HG03139 (cell line): Measurements from ENCODE around the gene ADI1.
"Not testable (repeated sequence)": the region's sequence is repeated elsewhere in the genome, so short reads cannot be mapped to it uniquely, and the experiment has no call there.

ENCODE experiments used
- ATAC-seq: cut with Tn5 transposase; IDR thresholded peaks from one replicate; pipeline ENCODE4 v1.9.1; 2021; ENCODE audit not compliant: unreplicated experiment

The ADI1 gene

GRCh38 chr2:3464401-3465005 lies 54.8 kb downstream of the ADI1 start:
- ATAC-seq, result no peak

- ATAC-seq, result no peak
Measured at GRCh38 chr2:3463944-3464343, 55.4 kb downstream of the ADI1 start.

DNA sequence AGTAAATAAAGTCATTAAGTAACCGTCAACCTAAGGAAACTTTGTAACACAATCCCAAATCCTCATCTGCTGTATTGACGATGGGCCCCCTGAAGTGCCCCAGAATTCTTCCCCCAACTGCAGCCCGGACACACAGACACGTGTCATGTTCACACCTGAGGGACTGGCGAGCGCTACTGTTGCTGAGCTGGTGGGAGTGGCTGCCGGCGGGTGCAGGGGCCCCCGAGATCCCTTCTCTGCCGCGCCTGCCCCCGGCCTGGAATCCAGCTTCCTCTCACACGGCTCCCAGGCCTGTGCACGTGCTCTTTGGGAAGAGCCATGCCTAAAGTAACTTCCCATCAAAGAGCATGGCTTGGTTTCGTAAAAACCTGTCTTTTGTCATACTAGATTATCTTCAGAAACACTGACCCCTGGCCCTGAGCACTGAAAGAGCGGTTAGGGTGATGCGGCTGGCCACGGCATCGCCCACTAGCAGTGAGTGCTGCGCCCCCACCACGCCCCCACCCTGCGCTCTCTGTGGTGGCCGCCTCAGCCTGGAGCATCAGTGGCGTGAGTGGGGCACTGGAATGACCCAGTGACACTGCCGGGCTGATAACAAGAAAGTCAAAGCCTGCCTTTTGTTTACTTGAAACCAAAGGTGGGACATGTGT lies 56.0 kb downstream of the ADI1 start:
- ATAC-seq, result no peak

GRCh38 chr2:3462493-3463104 lies 56.7 kb downstream of the ADI1 start:
- ATAC-seq, result peak; percentile 2

DNA sequence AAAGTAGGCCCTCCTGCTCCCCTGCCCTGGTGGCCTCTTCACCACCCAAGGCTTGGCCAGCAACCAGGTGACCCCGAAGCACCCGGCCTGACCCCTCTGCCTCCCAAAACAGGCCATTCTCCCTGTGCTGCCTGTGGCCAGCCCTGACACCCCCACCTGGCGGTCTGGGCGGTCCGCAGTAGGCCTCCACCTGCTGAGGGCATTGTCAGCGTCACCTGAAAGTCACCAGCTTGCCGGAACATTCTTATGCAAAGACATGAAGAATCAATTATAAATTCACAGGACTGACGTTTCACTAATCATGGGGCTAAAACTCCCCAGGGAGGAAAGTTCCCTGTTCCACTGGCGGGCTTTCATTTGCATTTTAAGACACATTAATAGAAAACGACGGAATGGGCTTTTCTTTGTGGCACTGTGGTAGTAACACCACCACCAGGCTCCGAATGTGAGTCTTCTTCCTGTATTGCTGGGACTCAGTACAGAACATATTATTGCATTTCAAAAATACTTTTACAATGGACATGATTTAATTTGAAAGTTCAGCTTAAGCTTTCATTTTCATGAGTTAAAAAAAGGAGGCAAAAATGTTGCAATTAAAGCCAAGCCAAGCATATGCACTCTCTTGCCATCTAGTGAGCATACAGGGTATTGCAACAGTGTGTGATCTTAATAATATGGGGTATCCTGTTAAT lies 57.4 kb downstream of the ADI1 start:
- peak; percentile 72 for ATAC-seq

- no peak for ATAC-seq
Measured at GRCh38 chr2:3460831-3461800, 58.2 kb downstream of the ADI1 start.

GRCh38 chr2:3460156-3460555 lies 59.2 kb downstream of the ADI1 start:
- no peak for ATAC-seq

DNA sequence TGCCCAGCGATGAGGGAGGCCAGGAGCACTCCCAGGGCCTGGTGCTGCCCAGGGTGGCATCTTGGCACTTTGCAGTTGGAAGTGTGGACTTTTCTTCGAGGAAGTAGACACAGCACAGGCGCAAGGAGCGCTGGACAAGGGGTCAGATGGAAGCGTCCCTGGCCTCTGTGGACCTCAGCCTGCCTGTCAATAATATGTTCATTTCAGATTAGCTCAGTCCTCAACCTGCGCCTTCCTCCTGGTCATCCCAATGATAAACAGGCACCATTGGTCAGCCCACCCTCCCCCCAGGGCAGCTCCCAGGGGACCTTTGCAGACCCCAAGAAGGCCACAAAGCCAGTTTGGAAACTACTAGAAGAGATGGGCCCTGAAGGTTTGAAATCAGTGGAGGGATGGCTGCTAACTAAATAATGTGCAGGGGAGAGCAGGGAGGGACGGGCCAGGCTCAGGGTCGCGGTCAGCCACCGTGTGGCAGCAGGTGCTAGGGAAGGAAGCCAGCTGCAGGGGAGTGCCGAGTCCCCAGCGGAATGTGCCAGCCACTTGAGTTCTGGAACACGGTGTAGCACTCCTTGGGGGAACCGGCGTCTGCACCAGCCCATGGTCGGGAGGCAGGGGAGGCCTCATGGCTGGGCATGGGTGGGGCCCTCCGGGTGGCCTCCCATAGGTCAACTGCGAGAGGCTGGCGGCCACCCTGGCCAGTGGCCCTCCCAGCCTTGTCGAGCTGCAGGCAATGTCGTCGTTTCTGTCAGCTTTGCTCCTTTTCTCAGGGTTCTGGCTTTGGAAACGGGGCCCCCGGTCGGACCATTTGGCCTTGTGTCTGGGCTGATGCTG lies 59.9 kb downstream of the ADI1 start:
- ATAC-seq, result no peak

GRCh38 chr2:3458396-3459184 lies 60.7 kb downstream of the ADI1 start:
- no peak for ATAC-seq

GRCh38 chr2:3457524-3458395 lies 61.6 kb downstream of the ADI1 start:
- no peak for ATAC-seq

DNA sequence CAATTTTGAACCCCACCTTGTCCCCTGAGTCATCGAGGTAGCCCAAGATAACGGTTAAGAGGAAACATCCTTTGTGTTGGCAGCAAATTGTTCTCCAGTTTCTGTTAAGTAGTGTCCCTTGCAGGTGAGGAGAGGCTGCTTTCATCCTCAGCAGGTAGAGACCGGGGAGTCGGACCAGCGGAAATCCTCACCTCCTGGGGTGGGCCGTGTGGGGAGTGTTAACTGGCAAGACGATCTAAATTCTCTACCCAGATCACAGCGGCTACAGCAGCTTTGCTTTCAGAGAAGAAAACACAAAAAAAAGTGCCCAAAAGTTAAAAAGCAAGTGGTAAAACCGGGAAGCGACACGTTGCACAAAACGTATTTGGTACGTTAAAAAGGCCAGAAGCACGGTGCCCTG lies 63.2 kb downstream of the ADI1 start:
- ATAC-seq, result no peak

DNA sequence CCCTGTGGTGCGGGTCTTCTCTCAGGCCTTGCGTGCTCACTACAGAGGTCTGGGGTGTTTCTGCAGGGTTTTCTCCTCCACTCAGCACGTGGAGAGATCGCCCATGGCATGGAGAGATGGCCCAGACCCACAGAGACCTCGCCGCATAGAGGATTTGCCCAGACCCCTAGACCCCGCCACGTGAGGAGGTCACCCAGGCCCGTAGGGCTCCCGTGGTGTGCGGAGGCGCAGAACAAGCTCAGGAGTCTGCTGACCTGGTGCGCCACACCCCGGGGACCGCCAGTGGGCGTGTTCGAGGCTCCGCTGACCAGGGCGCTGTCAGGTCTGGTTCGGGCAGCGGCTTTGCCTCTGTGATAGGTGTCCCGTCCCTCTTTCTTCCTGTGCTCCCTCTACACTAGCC lies 64.5 kb downstream of the ADI1 start:
- no peak for ATAC-seq

- ATAC-seq, result not testable (repeated sequence)
Measured at GRCh38 chr2:3454005-3454404, 65.3 kb downstream of the ADI1 start.

- ATAC-seq, result no peak
Measured at GRCh38 chr2:3453190-3453999, 65.9 kb downstream of the ADI1 start.

DNA sequence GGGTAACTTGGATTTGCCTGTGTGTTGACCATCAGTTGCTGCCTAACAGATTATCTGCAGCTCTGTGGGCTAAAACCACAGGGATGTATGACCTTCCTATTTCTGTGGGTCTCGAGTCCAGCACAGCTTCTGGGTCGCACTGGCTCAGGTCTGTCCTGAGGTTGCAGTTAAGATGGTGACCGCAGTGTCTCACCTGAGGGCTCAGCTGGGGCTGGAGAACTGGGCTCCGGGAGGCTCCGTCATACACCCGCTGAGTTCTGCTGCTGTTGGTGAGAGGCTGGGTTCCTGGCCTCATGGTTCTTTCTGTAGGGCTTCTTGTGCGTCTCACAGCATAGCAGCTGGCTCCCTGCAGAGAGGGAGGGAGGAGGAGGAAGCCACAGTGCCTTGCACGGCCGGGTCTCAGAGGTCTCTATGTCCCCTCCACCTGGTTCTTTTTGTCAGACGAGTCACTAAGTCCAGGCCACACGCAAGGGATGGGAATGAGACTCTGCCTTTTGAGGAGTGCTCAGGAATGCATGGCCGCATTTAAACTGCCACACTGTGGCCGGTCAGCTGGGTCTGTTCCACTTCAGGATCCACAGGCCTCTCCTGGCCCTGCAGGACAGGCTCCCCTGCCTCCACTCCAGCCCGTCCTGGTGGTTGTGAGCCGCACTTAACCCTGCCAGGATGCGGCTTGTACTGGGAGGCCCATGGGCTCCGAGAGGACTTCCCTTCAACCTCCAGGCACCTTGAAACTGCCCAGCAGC lies 67.2 kb downstream of the ADI1 start:
- no peak for ATAC-seq

GRCh38 chr2:3451169-3451568 lies 68.2 kb downstream of the ADI1 start:
- ATAC-seq, result no peak
